Midbrain (tissue), 1 donor: ENCODE results near the gene SH3D19.
"Not testable (repeated sequence)": the region's sequence is repeated elsewhere in the genome, so short reads cannot be mapped to it uniquely, and the experiment has no call there.

Experiments
- DNase-seq: peaks from one replicate; lab custom pipeline; 2025; lab: John Stamatoyannopoulos, UW

The SH3D19 gene

DNA sequence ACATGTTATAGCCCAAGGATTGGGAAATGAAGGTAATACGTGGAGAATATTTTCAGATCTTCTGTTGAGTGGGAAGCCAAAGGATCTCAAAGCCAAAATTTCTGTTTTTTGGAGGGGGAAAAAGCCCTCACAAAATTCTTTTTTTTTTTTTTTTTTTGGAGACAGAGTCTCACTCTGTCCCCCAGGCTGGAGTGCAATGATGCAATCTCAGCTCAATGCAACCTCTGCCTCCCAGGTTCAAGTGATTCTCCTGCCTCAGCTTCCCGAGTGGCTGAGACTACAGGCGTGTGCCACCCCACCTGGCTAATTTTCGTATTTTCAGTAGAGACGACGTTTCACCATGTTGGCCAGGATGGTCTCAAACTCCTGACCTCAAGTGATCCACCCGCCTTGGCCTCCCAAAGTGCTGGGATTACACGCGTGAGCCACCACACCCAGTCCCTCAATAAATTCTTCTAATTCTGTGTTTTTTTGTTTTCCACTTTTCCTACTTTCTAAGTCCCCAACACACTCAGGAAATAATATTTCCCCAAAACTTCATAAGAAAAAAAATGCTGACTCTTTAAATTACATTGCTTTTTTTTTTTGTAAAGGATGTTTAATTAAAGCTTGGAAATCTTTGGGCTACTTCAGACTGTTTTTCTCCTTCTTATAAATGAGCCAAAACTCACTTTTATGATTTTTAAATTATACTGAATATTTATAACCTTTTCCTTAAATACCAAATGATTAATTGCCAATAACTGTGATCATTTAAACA, 174.4 kb downstream of the SH3D19 start:
- DNase-seq, result no peak

DNA sequence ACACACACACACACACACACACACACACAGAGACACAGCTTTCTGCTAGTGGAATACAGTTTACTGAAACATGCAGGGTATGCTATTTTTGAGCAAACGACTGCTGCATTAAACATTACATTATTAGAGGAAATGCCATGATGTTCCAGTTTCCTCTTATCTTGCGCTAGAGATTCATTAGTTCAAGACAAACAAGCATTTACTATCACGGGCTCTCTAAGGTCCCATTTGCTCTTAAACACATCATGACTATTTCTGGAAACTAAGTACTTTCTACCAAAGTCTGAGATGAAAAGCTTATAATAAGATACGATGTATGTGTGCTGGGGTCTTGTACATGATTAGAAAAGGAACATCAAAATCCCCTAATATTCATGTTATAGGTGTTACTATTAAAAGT, 177.1 kb downstream of the SH3D19 start:
- no peak for DNase-seq

DNA sequence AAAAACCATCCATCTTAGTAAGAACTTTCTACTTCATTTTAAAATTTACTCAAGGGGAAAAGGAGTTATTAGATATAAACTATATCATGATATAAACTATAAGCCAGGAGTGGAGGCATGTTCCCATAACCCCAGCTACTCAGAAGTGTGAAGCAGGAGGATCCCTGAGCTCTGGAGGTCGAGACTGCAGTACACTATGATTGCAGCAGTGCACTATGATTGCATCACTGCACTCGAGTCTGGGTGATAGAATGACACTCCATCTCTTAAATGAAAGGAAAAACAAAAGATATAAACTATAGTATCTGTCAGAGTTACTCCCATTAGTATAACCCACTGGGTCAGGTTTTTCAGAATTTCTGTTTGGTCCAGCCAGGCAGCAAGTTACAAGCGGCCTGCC, 178.4 kb downstream of the SH3D19 start:
- no peak for DNase-seq

DNA sequence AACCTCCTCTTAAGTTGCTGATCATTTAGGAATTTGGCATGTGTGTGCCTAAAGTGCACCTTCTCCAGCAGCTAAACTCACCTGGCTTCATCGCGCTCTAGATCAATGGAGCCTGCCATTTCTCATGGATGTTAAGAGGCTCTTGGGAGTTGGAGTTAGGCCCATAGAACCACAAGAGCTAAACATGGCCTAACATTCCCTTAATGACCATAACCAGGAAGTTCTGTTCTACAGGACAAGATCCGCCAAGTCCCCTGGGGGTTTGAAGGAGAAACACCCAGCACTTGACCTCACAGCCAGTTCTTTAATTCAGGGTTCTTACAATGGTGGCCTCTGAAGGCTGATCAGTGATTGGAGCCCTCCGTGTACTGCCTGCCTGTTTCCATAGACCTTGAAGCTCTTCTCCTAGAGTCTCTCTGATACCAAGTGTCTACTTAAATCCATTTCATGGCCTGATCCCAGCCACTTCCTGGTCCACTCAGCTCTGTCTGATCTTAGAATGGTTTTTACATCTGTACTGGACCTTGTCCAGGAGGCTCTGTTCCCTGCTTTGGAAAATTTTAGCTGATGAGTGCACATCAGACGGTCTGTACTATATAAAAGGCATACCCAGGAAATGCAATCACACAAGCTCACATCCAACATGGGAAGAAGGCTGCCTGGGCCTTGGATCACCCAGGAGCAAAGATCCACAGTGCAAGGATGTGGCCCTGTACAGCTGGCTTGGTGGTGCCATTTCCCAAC, 180.9 kb downstream of the SH3D19 start:
- DNase-seq, result no peak

DNA sequence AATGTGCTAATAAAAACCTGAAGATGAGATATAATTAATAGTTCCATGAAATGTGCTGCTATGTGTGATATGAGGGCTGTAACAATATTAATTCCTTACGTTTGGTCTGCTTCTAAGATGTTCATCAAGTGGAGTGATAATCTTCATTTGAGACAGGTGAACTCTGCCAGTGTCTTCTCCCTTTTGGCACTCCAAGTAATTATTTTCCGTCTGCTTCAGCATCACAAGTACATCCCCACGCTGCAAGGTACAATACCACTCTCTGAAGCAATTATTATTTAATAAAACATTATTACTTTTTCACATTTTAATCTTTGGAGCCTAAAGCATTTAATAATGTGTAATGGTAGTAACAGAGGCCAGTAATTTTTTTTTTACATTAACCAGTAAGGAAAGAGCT, 181.6 kb downstream of the SH3D19 start:
- DNase-seq, result no peak

DNA sequence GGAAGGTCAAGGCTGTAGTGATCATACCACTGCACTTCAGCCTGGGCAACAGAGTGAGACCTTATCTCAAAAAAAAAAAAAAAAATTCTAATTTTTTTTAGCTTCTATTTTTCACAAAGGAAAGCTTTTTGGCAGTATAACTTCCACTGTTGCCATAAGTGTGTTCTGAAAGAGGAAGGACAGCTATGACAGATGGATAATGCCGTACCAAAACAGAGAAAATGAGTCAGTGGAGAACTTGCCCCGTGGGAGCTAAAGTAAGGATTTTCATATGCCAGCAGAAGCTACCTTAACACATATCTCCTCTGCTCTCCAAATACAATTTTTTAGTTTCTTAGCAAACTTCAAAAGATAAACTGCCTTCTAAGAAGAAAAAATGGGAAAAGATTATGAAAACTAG, 182.2 kb downstream of the SH3D19 start:
- no peak for DNase-seq

DNA sequence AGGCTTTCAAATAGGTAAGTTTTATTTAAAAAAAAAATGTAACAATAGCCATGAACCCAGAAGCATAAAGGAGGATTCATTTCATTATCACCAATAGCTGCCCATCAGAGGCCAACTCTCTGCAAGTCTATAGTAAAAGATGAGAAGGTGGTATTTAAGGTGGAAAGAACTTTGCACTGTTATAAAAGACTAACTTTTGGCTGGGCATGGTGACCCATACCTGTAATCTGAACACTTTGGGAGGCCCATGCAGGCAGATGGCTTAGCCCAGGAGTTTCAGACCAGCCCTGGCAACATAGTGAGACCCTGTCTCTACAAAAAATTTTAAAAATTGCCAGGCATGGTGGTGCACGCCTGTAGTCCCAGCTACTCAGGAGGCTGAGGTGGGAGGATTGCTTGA, 182.6 kb downstream of the SH3D19 start:
- DNase-seq, result no peak

DNA sequence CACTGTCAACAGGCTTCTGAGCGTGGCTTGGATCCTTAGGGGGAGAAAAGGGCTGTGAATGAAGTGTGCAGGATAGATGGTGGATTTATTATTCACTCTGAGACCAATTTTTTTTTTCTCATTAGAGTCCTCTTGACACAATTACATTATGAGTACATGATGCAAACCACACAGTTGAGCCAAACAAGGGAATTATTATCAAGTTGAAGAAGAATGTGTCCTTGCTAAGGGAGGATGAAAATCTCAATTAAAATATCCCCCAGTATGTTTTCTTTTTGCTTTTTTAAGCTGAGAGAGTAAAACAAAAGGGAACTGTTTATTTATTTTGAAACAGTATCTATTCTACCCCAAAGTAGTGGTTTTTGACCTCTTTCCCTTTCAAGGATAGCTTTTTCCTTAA, 185.6 kb downstream of the SH3D19 start:
- DNase-seq, result no peak

DNA sequence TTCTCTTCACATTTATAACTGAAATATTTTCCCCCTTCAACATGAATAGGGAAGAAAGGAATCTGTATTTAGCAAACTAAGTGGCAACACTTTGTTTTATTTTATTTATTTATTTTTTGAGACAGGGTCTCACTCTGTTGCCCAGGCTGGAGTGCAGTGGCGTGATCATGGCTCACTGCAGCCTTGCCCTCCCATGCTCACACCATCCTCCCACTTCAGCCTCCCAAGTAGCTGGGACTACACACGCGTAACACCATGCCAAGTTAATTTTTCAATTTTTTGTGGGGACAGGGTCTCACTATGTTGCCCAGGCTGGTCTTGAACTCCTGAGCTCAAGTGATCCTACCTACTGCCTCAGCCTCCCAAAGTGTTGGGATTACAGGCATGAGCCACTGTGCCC, 189.4 kb downstream of the SH3D19 start:
- not testable (repeated sequence) for DNase-seq

DNA sequence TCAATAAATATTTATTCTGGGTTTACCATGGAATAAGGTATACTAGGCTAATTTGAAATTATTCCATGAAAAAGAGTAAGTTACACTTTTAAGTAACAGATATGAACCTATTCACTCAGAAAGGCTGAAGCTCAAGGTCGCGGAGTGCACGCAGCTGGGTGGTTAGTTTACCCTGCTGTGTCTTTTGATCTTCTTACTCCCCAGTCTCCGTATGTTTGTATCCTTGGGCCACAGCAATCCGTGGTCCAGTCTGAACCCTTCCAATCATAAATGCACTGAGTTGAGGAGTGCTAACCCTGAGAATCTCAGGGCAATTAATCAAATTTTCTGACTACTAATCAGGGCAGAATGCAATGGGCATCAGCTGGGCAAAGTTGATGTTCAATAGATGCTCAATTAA, 192.1 kb downstream of the SH3D19 start:
- DNase-seq, result no peak

DNA sequence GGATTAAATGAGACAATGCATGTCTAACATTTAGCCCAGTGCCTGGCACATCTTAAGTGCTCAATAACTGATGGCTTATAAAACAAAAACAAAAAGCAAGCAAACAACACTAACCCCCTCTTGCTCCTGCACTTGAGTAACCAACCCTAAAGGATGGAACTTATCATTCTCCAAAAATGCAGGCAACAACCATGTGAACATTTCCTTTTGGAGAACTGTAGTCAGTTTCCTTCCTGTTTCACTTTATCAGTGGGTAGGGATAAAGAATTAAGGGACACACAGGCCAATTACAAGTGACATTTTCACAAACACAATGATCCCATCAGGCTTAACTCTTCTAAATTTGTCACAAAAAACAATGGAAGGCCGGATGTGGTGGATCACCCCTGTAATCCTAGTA, 195.6 kb downstream of the SH3D19 start:
- no peak for DNase-seq

DNA sequence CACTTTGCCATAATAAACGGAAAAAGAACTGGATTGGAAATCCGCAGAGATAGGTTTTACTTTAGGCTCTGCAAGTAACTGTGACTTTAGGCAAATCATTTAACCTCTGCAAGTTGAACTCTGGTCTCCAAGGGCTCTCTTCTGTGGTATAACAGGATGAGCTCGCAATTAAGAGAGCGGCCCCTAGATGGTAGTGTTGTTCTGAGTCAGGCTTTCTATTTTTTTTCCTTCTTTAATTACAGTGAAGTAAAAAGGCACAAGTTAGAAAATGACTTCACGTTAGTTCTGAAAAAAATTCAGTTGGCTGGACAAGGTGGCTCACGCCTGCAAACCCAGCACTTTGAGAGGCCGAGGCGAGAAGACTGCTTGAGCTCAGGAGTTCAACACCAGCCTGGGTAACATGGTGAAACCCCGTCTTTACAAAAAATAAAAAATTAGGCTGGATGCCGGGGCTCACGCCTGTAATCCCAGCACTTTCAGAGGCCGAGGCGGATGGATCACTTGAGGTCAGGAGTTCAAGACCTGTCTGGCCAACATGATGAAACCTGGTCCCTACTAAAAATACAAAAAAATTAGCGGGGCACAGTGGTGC, 207.9 kb downstream of the SH3D19 start:
- DNase-seq, result peak; percentile 79

DNA sequence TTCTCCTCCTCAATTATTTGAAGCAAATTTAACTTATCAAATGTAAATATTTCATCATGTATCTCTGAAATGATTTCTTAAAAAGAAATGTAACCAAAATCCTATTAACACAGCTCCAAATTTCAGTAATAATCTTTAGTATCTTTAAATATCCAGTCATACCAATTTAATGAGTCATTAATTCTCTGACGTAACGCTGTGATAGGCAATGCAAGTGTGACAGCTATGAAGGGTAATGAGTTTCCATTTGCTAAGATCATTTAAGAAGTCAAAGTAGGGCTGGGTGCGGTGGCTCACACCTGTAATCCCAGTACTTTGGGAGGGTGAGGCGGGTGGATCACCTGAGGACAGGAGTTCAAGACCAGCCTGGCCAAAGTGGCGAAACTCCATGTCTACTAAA, 210.4 kb downstream of the SH3D19 start:
- no peak for DNase-seq

DNA sequence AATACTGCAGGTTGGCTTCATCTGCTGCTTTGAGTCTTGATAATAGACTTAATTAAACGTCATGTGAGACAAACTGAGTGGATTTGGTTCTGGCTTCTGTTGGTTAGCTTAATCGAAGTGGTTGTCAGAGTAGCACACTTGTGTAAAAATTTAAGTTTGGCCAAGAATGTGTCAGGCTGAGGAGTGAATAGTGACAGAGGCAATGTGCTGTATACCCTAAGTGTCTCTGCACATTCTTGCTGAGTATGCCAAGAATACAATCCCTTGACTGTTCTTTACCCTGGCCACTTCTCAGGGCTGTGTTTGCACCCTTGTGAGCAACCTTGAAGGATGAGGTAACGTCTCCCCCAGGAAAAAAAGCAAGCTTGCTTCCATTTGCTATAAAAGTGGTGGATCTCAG, 211.1 kb downstream of the SH3D19 start:
- no peak for DNase-seq

DNA sequence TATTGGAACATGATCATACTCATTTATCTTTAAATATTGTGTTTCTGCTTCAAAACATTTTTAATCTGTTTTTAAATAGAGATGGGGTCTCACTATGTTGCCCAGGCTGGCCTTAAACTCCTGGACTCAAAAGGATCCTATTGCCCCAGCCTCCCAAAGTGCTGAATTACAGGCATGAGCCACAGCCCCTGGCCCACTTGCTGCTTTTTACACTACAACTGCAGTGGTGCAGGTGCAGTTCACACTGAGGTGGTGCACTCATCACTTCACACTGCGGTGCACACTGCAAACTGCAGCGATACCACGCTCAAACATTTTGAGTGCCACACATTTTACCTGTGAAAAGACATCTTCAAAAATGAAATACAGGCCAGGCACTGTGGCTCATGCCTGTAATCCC, 215.2 kb downstream of the SH3D19 start:
- DNase-seq, result no peak

DNA sequence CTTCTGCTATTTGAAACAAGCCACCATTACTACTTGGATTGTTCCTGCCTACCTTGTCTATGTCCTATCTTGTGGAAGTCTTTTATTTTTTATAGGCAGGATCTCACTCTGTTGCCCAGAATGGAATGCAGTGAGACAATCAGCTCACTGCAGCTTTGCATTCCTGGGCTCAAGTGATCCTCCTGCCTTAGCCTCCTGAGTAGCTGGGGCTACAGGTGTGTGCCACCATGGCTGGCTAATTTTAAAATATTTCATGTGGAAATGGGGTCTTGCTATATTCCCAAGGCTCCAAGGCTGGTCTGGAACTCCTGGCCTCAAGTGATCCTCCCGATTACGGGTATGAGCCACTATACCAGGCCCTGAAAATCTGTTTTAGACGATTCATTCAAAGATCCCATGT, 218.3 kb downstream of the SH3D19 start:
- no peak for DNase-seq

DNA sequence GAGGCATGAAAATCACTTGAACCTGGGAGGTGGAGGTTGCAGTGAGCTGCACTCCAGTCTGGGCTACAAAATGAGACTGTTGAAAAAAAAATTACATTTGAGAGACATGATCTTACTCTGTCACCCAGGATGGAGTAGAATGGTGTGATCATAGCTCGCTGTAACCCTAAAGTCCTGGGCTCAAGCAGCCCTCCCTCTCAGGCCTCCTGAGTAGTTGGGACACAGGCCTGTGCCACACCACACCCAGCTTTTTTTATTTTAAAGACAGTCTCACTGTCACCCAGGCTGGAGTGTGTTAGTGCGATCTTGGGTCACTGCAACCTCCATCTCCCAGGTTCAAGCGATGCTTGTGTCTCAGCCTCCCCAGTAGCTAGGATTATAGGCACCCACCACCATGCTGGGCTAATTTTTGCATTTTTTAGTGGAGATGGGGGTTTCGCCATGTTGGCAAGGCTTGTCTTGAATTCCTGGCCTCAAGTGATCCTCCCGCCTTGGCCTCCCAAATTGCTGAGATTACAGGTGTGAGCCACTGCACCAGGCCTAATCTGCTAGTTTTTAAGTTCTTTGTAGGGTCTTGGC, 219.9 kb downstream of the SH3D19 start:
- no peak for DNase-seq

DNA sequence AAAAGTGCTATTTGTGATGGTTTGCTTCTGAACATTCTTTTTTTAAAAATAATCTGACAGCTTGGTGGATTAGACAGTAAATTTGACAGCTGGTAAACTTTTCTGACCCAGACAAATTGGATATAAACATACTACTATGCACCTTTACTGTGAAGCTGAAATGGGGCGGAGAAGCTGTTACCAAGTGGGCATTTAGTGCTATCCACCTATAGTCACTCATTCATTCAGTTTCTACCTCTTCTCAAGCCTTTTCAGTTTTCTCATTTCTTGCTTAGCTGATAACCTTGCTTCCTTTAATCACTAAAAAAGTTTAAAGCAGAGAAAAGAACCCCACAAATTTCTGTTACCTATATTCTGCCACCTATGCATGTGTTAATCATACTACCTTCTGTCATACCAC, 220.8 kb downstream of the SH3D19 start:
- DNase-seq, result no peak

DNA sequence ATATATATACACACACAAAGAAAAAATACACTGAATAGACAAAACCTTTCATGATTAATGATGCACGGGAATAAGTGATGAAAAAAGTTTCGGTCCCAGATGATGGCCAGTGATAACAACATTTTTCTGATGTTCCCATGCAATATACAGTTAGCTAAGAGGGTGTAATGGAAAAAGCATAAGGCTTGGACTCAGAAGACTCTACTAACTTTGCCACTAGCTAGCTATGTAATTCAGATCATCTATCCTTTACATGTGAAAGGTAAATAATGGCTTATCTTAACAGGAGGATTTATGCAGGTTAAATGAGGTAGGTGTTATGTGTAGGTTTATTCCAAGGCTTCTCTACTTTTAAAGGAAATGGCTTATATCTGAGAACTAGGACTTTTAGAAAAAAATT, 221.6 kb downstream of the SH3D19 start:
- no peak for DNase-seq

DNA sequence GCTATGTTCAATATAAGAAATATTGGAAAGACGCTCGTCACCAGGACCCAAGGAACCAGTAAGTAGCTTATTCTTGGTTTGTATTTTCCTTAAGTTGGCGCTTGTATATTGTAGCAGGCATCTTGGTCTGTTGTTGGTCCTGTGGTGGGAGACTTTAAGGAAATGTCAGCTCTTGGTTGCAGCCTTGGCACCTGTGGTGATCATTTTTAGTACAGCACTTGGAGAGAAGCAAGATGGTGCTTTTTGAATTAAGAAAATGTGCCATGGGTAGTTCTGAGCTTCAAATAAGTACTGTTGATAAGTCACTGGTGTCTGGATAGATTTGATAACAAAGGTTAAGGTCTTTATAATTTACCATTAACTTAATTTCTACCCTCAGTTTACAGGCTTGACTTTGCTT, 224.9 kb downstream of the SH3D19 start:
- DNase-seq, result no peak

DNA sequence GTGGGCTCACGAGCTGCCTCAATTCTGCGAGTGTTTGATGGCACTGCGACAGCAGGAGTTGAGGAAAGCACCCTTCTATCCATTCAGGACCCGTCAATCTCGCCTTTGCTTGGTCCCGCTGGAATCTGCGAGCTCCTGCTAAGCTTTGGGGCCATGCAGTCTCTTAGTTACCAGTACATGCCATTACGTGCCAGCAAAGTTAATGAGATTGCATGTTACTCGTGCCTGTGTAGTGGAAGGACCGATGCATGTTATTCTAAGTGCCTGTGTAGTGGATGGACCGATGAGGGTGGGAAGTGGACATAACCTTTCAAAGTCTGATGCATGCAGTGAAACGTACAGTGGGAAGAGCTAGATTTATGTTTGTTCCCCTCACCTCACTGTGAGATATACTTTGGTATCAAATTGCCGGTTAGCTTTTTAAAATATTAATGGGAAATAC, 225.4 kb downstream of the SH3D19 start:
- no peak for DNase-seq

DNA sequence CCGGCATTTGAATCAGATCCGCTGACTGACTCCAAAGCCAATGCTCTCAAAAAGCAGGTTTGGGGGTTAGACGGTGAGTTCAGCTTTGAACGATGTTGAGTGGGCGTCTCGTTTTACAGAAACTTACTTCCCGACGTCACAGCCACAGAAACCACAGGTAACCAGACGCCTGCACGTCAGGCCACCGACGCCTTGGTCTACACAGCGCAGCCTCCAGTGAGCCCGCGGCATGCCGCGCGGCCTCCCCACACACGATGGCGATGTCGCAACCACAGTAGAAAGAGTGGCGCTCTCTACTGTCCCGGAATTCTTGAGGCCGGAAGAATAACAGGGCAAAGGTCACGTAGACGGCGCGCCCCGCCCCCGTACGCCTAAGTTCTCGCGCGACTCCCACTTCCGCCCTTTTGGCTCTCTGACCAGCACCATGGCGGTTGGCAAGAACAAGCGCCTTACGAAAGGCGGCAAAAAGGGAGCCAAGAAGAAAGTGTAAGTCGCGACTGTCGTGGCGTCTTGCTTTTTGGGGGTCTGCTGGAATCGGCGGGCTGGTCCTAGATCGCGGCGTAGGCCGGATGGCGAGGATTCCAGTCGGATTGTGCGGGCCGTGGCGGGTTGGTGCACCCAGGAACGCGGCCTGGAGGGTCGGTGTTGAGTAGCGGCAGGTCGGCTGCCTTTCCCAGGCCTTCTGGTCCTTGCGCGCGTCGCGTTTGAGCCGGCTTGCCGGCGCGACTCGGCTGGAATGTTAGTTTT, 226.0 kb downstream of the SH3D19 start, which contains the start of gene RPS3A:
Gene RPS3A (plus strand): TSS at position 400 of the 747 bp plus-strand sequence. CDS start 25 bp downstream, at position 425.
- peak; percentile 97 for DNase-seq
